ENCODE data around the gene DSCAM. TPM values are rescaled to one million over a fixed set of nuclear protein-coding genes. Genes with fewer than 3 reads are reported as not detected.

DSCAM gene
- total RNA-seq, 4 donors from 2014 or later = not detected

GRCh38 chr21:40386981-40387747 lies 459.8 kb downstream of the DSCAM start:
- Histone ChIP-seq H3K4me1 (peaks cover 0 to 6% (median 0%) of the 10 kb centered on the region in 3 donors), H3K27me3 (no peaks in the 10 kb centered on the region), H3K36me3 (no peaks in the 10 kb centered on the region), H3K9me3 (no peaks in the 10 kb centered on the region), H3K4me3 (no peak overlapping the region), H3K27ac (no peak overlapping the region)
- TF ChIP-seq EP300 (IDR thresholded peaks at IDR 0.05) = no peak
- no peak for TF ChIP-seq POLR2AphosphoS5 (IDR thresholded peaks at IDR 0.05)
- TF ChIP-seq CTCF (IDR thresholded peaks at IDR 0.05) = no peak
- no peak for TF ChIP-seq POLR2A (IDR thresholded peaks at IDR 0.05)
- 36 to 52% methylated on average over 2 of the region's 2 CpGs for WGBS, 2 donors (ENCODE audit: low coverage in 1 of 2)
- no peak for ATAC-seq

- Histone ChIP-seq H3K4me3 (no peak overlapping the region), H3K36me3 (no peaks in the 10 kb centered on the region), H3K9me3 (no peaks in the 10 kb centered on the region), H3K4me1 (peaks cover 0 to 6% (median 0%) of the 10 kb centered on the region in 3 donors), H3K27me3 (no peaks in the 10 kb centered on the region), H3K27ac (no peak overlapping the region)
- ATAC-seq = peak; percentile 61
- 18 to 21% methylated on average over 15 of the region's 23 CpGs for WGBS, 2 donors (ENCODE audit: low coverage in 1 of 2)
- TF ChIP-seq POLR2AphosphoS5 (IDR thresholded peaks at IDR 0.05) = no peak
- TF ChIP-seq CTCF (IDR thresholded peaks at IDR 0.05) = peak; percentile 62 to 92 (median 75)
Measured at GRCh38 chr21:40386294-40386911, 460.6 kb downstream of the DSCAM start.

GRCh38 chr21:40385883-40386282 lies 461.1 kb downstream of the DSCAM start:
- Histone ChIP-seq H3K27me3 (no peaks in the 10 kb centered on the region), H3K36me3 (no peaks in the 10 kb centered on the region), H3K27ac (no peak overlapping the region), H3K4me3 (no peak overlapping the region), H3K4me1 (peaks cover 0 to 6% (median 0%) of the 10 kb centered on the region in 3 donors), H3K9me3 (no peaks in the 10 kb centered on the region)
- no peak for TF ChIP-seq CTCF (IDR thresholded peaks at IDR 0.05)
- TF ChIP-seq POLR2AphosphoS5 (IDR thresholded peaks at IDR 0.05) = no peak
- TF ChIP-seq EP300 (IDR thresholded peaks at IDR 0.05) = no peak
- no peak for TF ChIP-seq POLR2A (IDR thresholded peaks at IDR 0.05)
- 87 to 98% methylated on average over 6 of the region's 6 CpGs for WGBS, 2 donors (ENCODE audit: low coverage in 1 of 2)
- ATAC-seq = no peak

DNA sequence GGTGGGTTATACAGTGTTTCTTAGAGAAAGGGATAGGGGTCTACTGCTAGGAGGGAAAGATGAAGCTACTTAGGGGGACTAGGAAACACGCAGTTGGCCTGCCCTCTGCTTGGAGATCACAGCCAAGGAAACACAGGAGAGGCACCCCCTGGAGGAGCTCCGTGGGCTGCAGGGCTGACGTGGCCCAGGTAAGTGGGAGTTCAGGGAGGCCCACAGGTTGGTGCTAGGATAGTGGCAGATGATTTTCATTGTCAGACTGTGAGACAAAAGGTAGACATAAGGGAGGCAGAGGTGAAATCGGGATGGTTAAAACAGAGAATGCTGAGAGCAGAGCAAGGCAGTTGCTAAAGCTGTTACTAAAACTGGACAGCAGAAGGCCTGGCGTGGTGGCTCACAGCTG lies 463.0 kb downstream of the DSCAM start:
- TF ChIP-seq EP300 (IDR thresholded peaks at IDR 0.05) (no peak), POLR2AphosphoS5 (IDR thresholded peaks at IDR 0.05) (no peak), CTCF (IDR thresholded peaks at IDR 0.05) (no peak), POLR2A (IDR thresholded peaks at IDR 0.05) (no peak)
- H3K4me1 ChIP-seq = peaks cover 0 to 6% (median 0%) of the 10 kb centered on the region in 3 donors
- no peaks in the 10 kb centered on the region for H3K36me3 ChIP-seq
- no peak for ATAC-seq
- H3K27ac ChIP-seq = no peak overlapping the region
- H3K27me3 ChIP-seq = no peaks in the 10 kb centered on the region
- 86 to 93% methylated on average over 2 to 5 of the region's 5 CpGs for WGBS, 2 donors (ENCODE audit: low coverage in 1 of 2)
- H3K4me3 ChIP-seq = no peak overlapping the region
- no peaks in the 10 kb centered on the region for H3K9me3 ChIP-seq

DNA sequence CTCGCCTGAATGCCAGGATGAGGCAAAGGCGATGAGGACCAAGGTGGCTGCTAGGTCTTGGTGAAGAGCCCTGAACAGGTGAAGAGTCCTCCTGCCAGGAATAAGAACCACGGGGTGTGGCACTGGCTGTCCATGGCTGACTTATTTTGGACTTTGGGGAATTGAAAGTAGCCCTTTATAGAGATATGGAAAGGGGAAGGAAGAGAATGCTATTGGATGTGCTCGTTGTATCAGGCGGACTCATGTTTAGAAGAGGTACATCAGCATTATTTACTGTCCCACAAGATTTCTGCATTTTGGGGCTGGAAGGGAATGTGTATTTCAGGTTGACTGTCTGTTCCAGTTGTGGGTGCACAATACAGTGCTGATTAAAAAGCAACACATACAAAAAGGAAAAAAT lies 465.8 kb downstream of the DSCAM start:
- no peaks in the 10 kb centered on the region for H3K36me3 ChIP-seq
- WGBS, 2 donors (ENCODE audit: low coverage in 1 of 2) = 94 to 100% methylated on average over 1 to 5 of the region's 5 CpGs
- no peaks in the 10 kb centered on the region for H3K27me3 ChIP-seq
- ATAC-seq = no peak
- TF ChIP-seq POLR2A (IDR thresholded peaks at IDR 0.05) (no peak), CTCF (IDR thresholded peaks at IDR 0.05) (no peak), EP300 (IDR thresholded peaks at IDR 0.05) (no peak), POLR2AphosphoS5 (IDR thresholded peaks at IDR 0.05) (no peak)
- no peaks in the 10 kb centered on the region for H3K9me3 ChIP-seq
- H3K27ac ChIP-seq = no peak overlapping the region
- peaks cover 0 to 3% (median 0%) of the 10 kb centered on the region in 3 donors for H3K4me1 ChIP-seq
- no peak overlapping the region for H3K4me3 ChIP-seq

Data from gastroesophageal sphincter (tissue), 4 donors.